HepG2 (cell line): ENCODE data around the gene GPR183. TPM values are rescaled to one million over a fixed set of nuclear protein-coding genes. Genes with fewer than 3 reads are reported as not detected.

Source experiments
- ATAC-seq: fragments of 200-7000 bp; cut with Tn5 transposase; 3 replicates; pipeline ENCODE4 v1.9.1; 2020; ENCODE audit warnings: mild to moderate bottlenecking, moderate library complexity
- BruUV-seq: library from RNA; stranded (reverse); fragments of 400-500 nt; replicated peaks from 2 replicates; lab custom pipeline; 2021; lab: Mats Ljungman, UMichigan
- CTCF ChIA-PET: fragments of 300-600 bp; formaldehyde crosslinking; extraction: SDS; loops from one replicate; lab custom pipeline; 2021; ENCODE audit warnings: low total read pairs, inconsistent platforms, low intra/inter-chr PET ratio; lab: Yijun Ruan, JAX
- POLR2A ChIA-PET: fragments of 350-600 bp; sonication (Branson Sonifier 250); formaldehyde crosslinking; loops from one replicate; lab custom pipeline; 2020; ENCODE audit warnings: antibody characterized with exemption, inconsistent platforms; lab: Yijun Ruan, JAX
- DNase-seq: peaks from one replicate; pipeline ENCODE4 v3.0.0-alpha.2; 2015; ENCODE audit warnings: low spot score
- FAIRE-seq: peaks from 3 replicates; lab custom pipeline; 2011; peaks lifted over from hg19 to GRCh38; lab: Jason Lieb, UNC
- H2AFZ ChIP-seq: one replicate; pipeline ENCODE4 v1.6.1; 2011; ENCODE audit warnings: low read length, inconsistent platforms
- H3K27ac ChIP-seq: fragments of 300-600 bp; 3 replicates; pipeline ENCODE4 v1.8.0; 2011; ENCODE audit warnings: mixed run types, mild to moderate bottlenecking, mixed read lengths, low read length, inconsistent platforms; ENCODE audit not compliant: insufficient read depth; ENCODE audit errors: extremely low read length
- H3K27me3 ChIP-seq, 2 experiments: fragments of 200-600 bp in 1 of 2; 2 replicates in 1 of 2; 3 replicates in 1 of 2; pipeline versions ENCODE4 v1.6.0 to v1.8.0; 2011; ENCODE audit warnings: low read length in 2 of 2, mild to moderate bottlenecking in 2 of 2, moderate library complexity in 2 of 2, inconsistent platforms in 1 of 2; ENCODE audit not compliant: insufficient read depth in 2 of 2, control insufficient read depth in 1 of 2
- H3K36me3 ChIP-seq, 2 experiments: fragments of 200-600 bp in 1 of 2; replicated peaks in 1 of 2; 2 replicates in 1 of 2; 3 replicates in 1 of 2; pipeline versions ENCODE4 v1.5.1 to v1.8.0; 2011; ENCODE audit warnings: low read length in 2 of 2, inconsistent platforms in 1 of 2; ENCODE audit not compliant: insufficient read depth in 2 of 2, control insufficient read depth in 1 of 2
- H3K4me1 ChIP-seq: 2 replicates; pipeline ENCODE4 v1.5.1; 2012; ENCODE audit warnings: low read length, inconsistent platforms; ENCODE audit not compliant: insufficient read depth
- H3K4me2 ChIP-seq: 2 replicates; pipeline ENCODE4 v1.6.0; 2011; ENCODE audit warnings: low read depth, low read length, inconsistent platforms
- H3K4me3 ChIP-seq, 3 experiments: fragments of 200-600 bp in 1 of 3; sonication (generic), shearing (Covaris generic) in 1 of 3; replicated peaks in 1 of 3; 2 replicates each; pipeline ENCODE4 v1.5.1; 2011 to 2016; ENCODE audit warnings: low read length in 3 of 3, inconsistent platforms in 2 of 3, low read depth in 2 of 3, mild to moderate bottlenecking in 2 of 3, control low read depth in 1 of 3, mixed read lengths in 1 of 3; ENCODE audit not compliant: insufficient read depth in 1 of 3
- H3K79me2 ChIP-seq: one replicate; pipeline ENCODE4 v1.6.1; 2011; ENCODE audit warnings: low read length, inconsistent platforms; ENCODE audit not compliant: insufficient read depth
- H3K9ac ChIP-seq: 2 replicates; pipeline ENCODE4 v1.6.0; 2011; ENCODE audit warnings: mild to moderate bottlenecking, low read depth, low read length, inconsistent platforms; ENCODE audit not compliant: insufficient read depth
- H3K9me3 ChIP-seq: 2 replicates; pipeline ENCODE4 v1.5.1; 2012; ENCODE audit warnings: mild to moderate bottlenecking, low read length
- H4K20me1 ChIP-seq: 2 replicates; pipeline ENCODE4 v1.6.0; 2011; ENCODE audit warnings: inconsistent platforms, mild to moderate bottlenecking, low read length, moderate library complexity; ENCODE audit not compliant: insufficient read depth
- TOPORS ChIP-seq: sonication (generic); formaldehyde crosslinking; IDR thresholded peaks from 2 replicates; pipeline ENCODE4 v1.8.0; 2023; ENCODE audit warnings: mild to moderate bottlenecking, missing genetic modification reagents
- ZFP90 ChIP-seq: sonication (generic); formaldehyde crosslinking; IDR thresholded peaks from 2 replicates; pipeline ENCODE4 v1.8.0; 2022; ENCODE audit warnings: missing genetic modification reagents, mild to moderate bottlenecking, inconsistent platforms, borderline replicate concordance
- ZKSCAN8 ChIP-seq: IDR thresholded peaks from 2 replicates; pipeline ENCODE4 v1.6.1; 2016; ENCODE audit warnings: borderline replicate concordance, missing genetic modification reagents, missing compliant biosample characterization
- ZNF232 ChIP-seq: sonication (generic); formaldehyde crosslinking; IDR thresholded peaks from 2 replicates; pipeline ENCODE4 v1.4.0; 2020; ENCODE audit warnings: missing genetic modification reagents, borderline replicate concordance
- ZNF274 ChIP-seq: sonication (generic); formaldehyde crosslinking; IDR thresholded peaks from 2 replicates; pipeline ENCODE4 v1.5.1; 2020; ENCODE audit warnings: mild to moderate bottlenecking, missing genetic modification reagents
- WGBS: methylation state at CpG from one replicate; pipeline ENCODE4 v1.1.6; 2017; ENCODE audit warnings: low lambda C conversion rate; 5-methylcytosine and 5-hydroxymethylcytosine counted together
- in situ Hi-C: cut with HindIII; loops from 2 replicates; pipeline ENCODE4 v1.10.0; 2017; ENCODE audit warnings: low pct_unique_long_range_greater_than_20kb; ENCODE audit not compliant: extremely low pct_ligation_motif_present
- intact Hi-C: fragments of 100-400 bp; cut with micrococcal nuclease; formaldehyde crosslinking; loops from one replicate; pipeline ENCODE4 v1.10.0; 2022; ENCODE audit not compliant: unreplicated experiment
- polyA plus RNA-seq, 8 experiments: library from polyadenylated mRNA; depleted of rRNA in 3 of 8; stranded (reverse) in 7 of 8; unstranded in 1 of 8; fragments of >200 nt; fragmentation: Illumina TruSeq in 4 of 8; extraction: Trizol in 4 of 8; gene quantifications; 2 replicates each; pipeline versions ENCODE4 v1.2.1 to v1.2.3, GENCODE V29; 2011 to 2016; ENCODE audit warnings: low read depth in 4 of 8, missing spikeins in 1 of 8, mixed read lengths in 1 of 8; ENCODE audit not compliant: insufficient read depth in 1 of 8
- total RNA-seq, 5 experiments: library from RNA; depleted of rRNA; stranded (reverse); fragments of >200 nt; fragmentation: Illumina TruSeq; extraction: Trizol; gene quantifications; 2 replicates each; pipeline ENCODE4 v1.2.3, GENCODE V29; 2016; ENCODE audit warnings: low read depth in 1 of 5
- TF ChIP-seq, protein P1 (sequence below): sonication (generic); formaldehyde crosslinking; IDR thresholded peaks from 2 replicates; pipeline ENCODE4; 2020; ENCODE audit warnings: missing genetic modification reagents, mild to moderate bottlenecking, borderline replicate concordance
- TF ChIP-seq, protein P2 (sequence below): sonication (generic); formaldehyde crosslinking; IDR thresholded peaks from 2 replicates; pipeline ENCODE4 v1.8.1; 2023; ENCODE audit warnings: mild to moderate bottlenecking, missing genetic modification reagents, borderline replicate concordance
- TF ChIP-seq, protein P3 (sequence below): sonication (generic); formaldehyde crosslinking; IDR thresholded peaks from 2 replicates; pipeline ENCODE4 v1.5.0; 2020; ENCODE audit warnings: missing genetic modification reagents
- TF ChIP-seq, protein P4 (sequence below), 2 experiments: sonication (generic) in 1 of 2; formaldehyde crosslinking in 1 of 2; IDR thresholded peaks; 2 replicates each; pipeline versions ENCODE4 v1.4.0 to v1.6.1; 2016 to 2020; ENCODE audit warnings: borderline replicate concordance in 1 of 2, low read depth in 1 of 2, mild to moderate bottlenecking in 1 of 2, missing genetic modification reagents in 1 of 2

The GPR183 gene
- total and polyA plus RNA-seq, 2 of the 13 experiments (the other 11 are each of a cell fraction or from before 2014, with no cell fraction given): not detected

DNA sequence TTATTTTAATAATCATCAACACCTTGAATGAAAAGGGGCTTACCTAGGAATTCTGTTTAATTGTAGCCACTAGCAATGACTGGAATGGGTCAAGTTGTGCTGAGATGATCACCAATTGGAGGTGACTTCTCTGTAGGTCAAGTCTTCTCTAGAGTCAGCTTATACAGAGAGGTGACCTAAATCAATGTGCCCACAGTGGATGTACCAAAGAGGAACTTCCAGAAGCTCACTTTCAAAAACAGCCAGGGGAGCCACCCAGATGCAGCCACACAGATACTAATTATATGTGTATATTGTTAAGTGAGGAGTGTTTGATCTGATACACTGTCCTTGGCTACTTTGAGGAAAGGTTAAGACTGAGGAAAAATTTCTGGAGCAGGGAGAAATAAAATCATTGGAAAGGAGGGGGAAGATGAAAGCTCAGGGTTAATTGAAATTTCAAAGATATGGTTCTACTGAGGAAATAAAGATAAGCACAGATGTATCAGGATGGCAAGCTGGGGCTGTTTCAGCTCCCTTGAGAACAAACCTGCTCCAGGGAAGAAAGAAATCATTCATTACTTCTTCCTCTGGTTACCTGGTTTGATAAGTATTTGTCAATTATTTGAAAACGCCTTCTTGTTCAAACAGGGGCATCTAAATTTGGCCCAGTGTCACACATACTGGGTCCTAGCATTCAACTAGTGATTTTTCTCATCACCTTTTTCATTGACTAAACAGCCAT is 5.1 kb downstream of the GPR183 start (continued):
- TF ChIP-seq, protein P1, sequence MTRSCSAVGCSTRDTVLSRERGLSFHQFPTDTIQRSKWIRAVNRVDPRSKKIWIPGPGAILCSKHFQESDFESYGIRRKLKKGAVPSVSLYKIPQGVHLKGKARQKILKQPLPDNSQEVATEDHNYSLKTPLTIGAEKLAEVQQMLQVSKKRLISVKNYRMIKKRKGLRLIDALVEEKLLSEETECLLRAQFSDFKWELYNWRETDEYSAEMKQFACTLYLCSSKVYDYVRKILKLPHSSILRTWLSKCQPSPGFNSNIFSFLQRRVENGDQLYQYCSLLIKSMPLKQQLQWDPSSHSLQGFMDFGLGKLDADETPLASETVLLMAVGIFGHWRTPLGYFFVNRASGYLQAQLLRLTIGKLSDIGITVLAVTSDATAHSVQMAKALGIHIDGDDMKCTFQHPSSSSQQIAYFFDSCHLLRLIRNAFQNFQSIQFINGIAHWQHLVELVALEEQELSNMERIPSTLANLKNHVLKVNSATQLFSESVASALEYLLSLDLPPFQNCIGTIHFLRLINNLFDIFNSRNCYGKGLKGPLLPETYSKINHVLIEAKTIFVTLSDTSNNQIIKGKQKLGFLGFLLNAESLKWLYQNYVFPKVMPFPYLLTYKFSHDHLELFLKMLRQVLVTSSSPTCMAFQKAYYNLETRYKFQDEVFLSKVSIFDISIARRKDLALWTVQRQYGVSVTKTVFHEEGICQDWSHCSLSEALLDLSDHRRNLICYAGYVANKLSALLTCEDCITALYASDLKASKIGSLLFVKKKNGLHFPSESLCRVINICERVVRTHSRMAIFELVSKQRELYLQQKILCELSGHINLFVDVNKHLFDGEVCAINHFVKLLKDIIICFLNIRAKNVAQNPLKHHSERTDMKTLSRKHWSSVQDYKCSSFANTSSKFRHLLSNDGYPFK: no peak
- no peak for TF ChIP-seq ZFP90 (CRISPR knock-in tag)

DNA sequence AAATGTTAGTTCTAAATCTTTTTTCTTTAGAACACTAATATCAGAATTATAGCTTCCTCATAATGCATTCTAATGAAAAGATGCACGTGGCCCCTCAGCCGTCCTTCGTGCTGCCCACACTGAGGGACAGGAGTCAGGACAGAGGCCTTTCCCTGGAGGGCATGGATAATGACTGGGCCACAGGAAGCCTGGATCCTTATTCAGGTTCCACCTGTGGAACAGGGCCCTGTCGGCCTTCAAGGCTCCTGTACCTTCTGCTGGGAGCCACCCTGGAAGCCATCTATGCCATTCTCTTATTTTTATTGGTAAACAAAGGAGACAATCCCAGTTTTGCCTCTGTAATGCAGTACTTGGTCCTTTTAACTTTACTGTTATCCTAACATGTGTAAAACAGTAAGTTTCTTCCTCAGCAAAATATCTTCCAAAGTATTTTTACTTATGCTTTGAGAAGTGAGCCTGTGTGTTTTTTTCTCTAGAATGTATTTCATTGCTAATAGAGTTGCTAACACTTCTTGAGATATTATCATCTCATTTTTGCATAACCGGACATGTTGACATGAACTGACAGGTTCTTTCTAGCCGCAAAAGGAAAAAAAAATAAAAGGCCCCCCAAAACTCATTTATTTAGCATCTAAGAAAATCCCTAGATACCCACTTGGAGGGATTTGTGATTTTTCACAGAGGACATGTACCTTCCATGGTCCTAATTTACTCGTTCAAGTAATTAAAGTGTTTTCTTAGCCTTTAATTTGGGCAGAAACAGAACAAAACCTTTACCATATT is 6.0 kb downstream of the GPR183 start:
- FAIRE-seq: no peak
- no TSS peak for BruUV-seq
- no peaks in the 10 kb centered on the region for H3K9me3 ChIP-seq
- ChIA-PET CTCF (no interaction called here), POLR2A (no interaction called here)
- H3K36me3 ChIP-seq: peaks cover 2 to 7% of the 10 kb centered on the region in 2 experiments; a peak in 4 of 5 replicates
- no peak overlapping the region for H2AFZ ChIP-seq
- over 99% methylated on average over 7 of the region's 7 CpGs for WGBS
- no peaks in the 10 kb centered on the region for H4K20me1 ChIP-seq
- H3K4me3 ChIP-seq: no peak overlapping the region
- in situ Hi-C loops: no loop called here
- no peak overlapping the region for H3K4me2 ChIP-seq
- no peak overlapping the region for H3K9ac ChIP-seq
- TF ChIP-seq, protein P2, sequence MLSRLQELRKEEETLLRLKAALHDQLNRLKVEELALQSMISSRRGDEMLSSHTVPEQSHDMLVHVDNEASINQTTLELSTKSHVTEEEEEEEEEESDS (CRISPR knock-in tag): no peak
- TF ChIP-seq TOPORS (no peak), ZNF232 (CRISPR knock-in tag) (no peak), ZKSCAN8 (CRISPR knock-in tag) (no peak), ZNF274 (no peak)
- TF ChIP-seq, protein P3, sequence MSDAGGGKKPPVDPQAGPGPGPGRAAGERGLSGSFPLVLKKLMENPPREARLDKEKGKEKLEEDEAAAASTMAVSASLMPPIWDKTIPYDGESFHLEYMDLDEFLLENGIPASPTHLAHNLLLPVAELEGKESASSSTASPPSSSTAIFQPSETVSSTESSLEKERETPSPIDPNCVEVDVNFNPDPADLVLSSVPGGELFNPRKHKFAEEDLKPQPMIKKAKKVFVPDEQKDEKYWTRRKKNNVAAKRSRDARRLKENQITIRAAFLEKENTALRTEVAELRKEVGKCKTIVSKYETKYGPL: no peak
- TF ChIP-seq, protein P4, sequence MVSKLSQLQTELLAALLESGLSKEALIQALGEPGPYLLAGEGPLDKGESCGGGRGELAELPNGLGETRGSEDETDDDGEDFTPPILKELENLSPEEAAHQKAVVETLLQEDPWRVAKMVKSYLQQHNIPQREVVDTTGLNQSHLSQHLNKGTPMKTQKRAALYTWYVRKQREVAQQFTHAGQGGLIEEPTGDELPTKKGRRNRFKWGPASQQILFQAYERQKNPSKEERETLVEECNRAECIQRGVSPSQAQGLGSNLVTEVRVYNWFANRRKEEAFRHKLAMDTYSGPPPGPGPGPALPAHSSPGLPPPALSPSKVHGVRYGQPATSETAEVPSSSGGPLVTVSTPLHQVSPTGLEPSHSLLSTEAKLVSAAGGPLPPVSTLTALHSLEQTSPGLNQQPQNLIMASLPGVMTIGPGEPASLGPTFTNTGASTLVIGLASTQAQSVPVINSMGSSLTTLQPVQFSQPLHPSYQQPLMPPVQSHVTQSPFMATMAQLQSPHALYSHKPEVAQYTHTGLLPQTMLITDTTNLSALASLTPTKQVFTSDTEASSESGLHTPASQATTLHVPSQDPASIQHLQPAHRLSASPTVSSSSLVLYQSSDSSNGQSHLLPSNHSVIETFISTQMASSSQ (IDR thresholded peaks at IDR 0.05; ENCODE audit: low read depth): no peak
- TF ChIP-seq, protein P4 (CRISPR knock-in tag; IDR thresholded peaks at IDR 0.05; ENCODE audit: borderline replicate concordance): no peak
- DNase-seq: no peak
- no peak overlapping the region for H3K27ac ChIP-seq
- H3K27me3 ChIP-seq: no peaks in the 10 kb centered on the region
- no peak for ATAC-seq
- no peaks in the 10 kb centered on the region for H3K79me2 ChIP-seq
- no peaks in the 10 kb centered on the region for H3K4me1 ChIP-seq
- intact Hi-C loops: no loop called here
